Measurements from ENCODE around the gene GAB3. TPM values are rescaled to one million over a fixed set of nuclear protein-coding genes. Genes with fewer than 3 reads are reported as not detected.
"Not testable (repeated sequence)": the region's sequence is repeated elsewhere in the genome, so short reads cannot be mapped to it uniquely, and the experiment has no call there.

Gene GAB3
- total and polyA plus RNA-seq, 4 donors: 0.66 to 10.4 (median 1.6) TPM

GRCh38 chrX:154649503-154650220, 101.2 kb downstream of the GAB3 start:
- TF ChIP-seq, protein P1, sequence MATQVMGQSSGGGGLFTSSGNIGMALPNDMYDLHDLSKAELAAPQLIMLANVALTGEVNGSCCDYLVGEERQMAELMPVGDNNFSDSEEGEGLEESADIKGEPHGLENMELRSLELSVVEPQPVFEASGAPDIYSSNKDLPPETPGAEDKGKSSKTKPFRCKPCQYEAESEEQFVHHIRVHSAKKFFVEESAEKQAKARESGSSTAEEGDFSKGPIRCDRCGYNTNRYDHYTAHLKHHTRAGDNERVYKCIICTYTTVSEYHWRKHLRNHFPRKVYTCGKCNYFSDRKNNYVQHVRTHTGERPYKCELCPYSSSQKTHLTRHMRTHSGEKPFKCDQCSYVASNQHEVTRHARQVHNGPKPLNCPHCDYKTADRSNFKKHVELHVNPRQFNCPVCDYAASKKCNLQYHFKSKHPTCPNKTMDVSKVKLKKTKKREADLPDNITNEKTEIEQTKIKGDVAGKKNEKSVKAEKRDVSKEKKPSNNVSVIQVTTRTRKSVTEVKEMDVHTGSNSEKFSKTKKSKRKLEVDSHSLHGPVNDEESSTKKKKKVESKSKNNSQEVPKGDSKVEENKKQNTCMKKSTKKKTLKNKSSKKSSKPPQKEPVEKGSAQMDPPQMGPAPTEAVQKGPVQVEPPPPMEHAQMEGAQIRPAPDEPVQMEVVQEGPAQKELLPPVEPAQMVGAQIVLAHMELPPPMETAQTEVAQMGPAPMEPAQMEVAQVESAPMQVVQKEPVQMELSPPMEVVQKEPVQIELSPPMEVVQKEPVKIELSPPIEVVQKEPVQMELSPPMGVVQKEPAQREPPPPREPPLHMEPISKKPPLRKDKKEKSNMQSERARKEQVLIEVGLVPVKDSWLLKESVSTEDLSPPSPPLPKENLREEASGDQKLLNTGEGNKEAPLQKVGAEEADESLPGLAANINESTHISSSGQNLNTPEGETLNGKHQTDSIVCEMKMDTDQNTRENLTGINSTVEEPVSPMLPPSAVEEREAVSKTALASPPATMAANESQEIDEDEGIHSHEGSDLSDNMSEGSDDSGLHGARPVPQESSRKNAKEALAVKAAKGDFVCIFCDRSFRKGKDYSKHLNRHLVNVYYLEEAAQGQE (IDR thresholded peaks at IDR 0.05): no peak
- TF ChIP-seq EGR1 (IDR thresholded peaks at IDR 0.05; ENCODE audit: low read depth in 2 of 2): no peak
- TF ChIP-seq JUND (IDR thresholded peaks at IDR 0.05): no peak
- no peak for TF ChIP-seq FOXA1 (IDR thresholded peaks at IDR 0.05)
- TF ChIP-seq MAX (IDR thresholded peaks at IDR 0.05): no peak
- no peak for TF ChIP-seq HNF4G (IDR thresholded peaks at IDR 0.05)
- no peak for TF ChIP-seq GABPA (IDR thresholded peaks at IDR 0.05 in 1 of 2, conservative IDR thresholded peaks at IDR 0.05 in 1 of 2)
- TF ChIP-seq NR2F2 (IDR thresholded peaks at IDR 0.05): no peak
- no peak for TF ChIP-seq RAD21 (IDR thresholded peaks at IDR 0.05)
- no peak for TF ChIP-seq TAF1 (conservative IDR thresholded peaks at IDR 0.05)
- no peak for TF ChIP-seq RXRA (IDR thresholded peaks at IDR 0.05)
- H3K9ac ChIP-seq (ENCODE audit: low read depth in 1 of 2, low read length in 2 of 2): no peak overlapping the region
- peaks cover 0 to 3% (median 0%) of the 10 kb centered on the region in 4 donors for H3K4me1 ChIP-seq (ENCODE audit: control insufficient read depth in 4 of 4, insufficient read depth in 4 of 4, low read length in 3 of 4)
- no peak for DNase-seq (ENCODE audit: low spot score)
- no peak overlapping the region for H3K4me3 ChIP-seq (ENCODE audit: low read depth in 1 of 3, low read length in 3 of 3)
- no peaks in the 10 kb centered on the region for H3K36me3 ChIP-seq (ENCODE audit: control insufficient read depth in 4 of 4, insufficient read depth in 3 of 4, low read depth in 1 of 4, low read length in 3 of 4)
- WGBS: 67% methylated on average over 23 of the region's 23 CpGs
- H3K9me3 ChIP-seq (ENCODE audit: control insufficient read depth in 4 of 4, low read length in 3 of 4): no peaks in the 10 kb centered on the region
- H3K27ac ChIP-seq (ENCODE audit: low read depth in 1 of 2, low read length in 2 of 2): no peak overlapping the region
- no peaks in the 10 kb centered on the region for H3K27me3 ChIP-seq (ENCODE audit: control insufficient read depth in 4 of 4, insufficient read depth in 4 of 4, low read length in 3 of 4)

DNA sequence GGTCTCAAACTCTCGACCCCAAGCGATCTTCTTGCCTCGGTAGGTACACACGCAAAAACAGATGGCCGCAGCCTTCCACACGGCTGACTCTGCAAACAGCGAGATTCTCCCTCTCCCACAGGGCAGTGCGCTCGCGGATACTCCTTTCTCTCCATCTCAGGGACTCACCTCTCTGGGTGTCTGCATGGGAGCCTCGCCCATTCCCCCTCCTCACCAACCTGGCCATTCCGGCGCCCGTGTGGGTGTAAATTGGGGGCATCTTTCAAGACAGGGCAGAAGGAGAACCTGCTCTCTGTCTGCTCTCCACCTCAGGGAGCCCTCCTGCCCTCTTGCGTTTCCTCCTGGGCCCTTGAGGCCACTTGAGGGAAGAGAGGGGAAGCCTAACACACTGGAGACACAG, 101.9 kb downstream of the GAB3 start:
- no peak for DNase-seq (ENCODE audit: low spot score)
- H3K4me3 ChIP-seq (ENCODE audit: low read depth in 1 of 3, low read length in 3 of 3): no peak overlapping the region
- TF ChIP-seq RXRA (IDR thresholded peaks at IDR 0.05): no peak
- TF ChIP-seq, protein P2, sequence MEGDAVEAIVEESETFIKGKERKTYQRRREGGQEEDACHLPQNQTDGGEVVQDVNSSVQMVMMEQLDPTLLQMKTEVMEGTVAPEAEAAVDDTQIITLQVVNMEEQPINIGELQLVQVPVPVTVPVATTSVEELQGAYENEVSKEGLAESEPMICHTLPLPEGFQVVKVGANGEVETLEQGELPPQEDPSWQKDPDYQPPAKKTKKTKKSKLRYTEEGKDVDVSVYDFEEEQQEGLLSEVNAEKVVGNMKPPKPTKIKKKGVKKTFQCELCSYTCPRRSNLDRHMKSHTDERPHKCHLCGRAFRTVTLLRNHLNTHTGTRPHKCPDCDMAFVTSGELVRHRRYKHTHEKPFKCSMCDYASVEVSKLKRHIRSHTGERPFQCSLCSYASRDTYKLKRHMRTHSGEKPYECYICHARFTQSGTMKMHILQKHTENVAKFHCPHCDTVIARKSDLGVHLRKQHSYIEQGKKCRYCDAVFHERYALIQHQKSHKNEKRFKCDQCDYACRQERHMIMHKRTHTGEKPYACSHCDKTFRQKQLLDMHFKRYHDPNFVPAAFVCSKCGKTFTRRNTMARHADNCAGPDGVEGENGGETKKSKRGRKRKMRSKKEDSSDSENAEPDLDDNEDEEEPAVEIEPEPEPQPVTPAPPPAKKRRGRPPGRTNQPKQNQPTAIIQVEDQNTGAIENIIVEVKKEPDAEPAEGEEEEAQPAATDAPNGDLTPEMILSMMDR (IDR thresholded peaks at IDR 0.05; ENCODE audit: low read depth, low read length, missing input control): no peak
- TF ChIP-seq JUND (IDR thresholded peaks at IDR 0.05): no peak
- TF ChIP-seq TAF1 (conservative IDR thresholded peaks at IDR 0.05): no peak
- TF ChIP-seq NR2F2 (IDR thresholded peaks at IDR 0.05): no peak
- TF ChIP-seq YY1 (IDR thresholded peaks at IDR 0.05): no peak
- no peak for TF ChIP-seq ATF3 (IDR thresholded peaks at IDR 0.05)
- no peaks in the 10 kb centered on the region for H3K27me3 ChIP-seq (ENCODE audit: control insufficient read depth in 4 of 4, insufficient read depth in 4 of 4, low read length in 3 of 4)
- H3K9me3 ChIP-seq (ENCODE audit: control insufficient read depth in 4 of 4, low read length in 3 of 4): no peaks in the 10 kb centered on the region
- no peak overlapping the region for H3K27ac ChIP-seq (ENCODE audit: low read depth in 1 of 2, low read length in 2 of 2)
- H3K36me3 ChIP-seq (ENCODE audit: control insufficient read depth in 4 of 4, insufficient read depth in 3 of 4, low read depth in 1 of 4, low read length in 3 of 4): no peaks in the 10 kb centered on the region
- 77% methylated on average over 15 of the region's 15 CpGs for WGBS
- H3K9ac ChIP-seq (ENCODE audit: low read depth in 1 of 2, low read length in 2 of 2): no peak overlapping the region
- H3K4me1 ChIP-seq (ENCODE audit: control insufficient read depth in 4 of 4, insufficient read depth in 4 of 4, low read length in 3 of 4): peaks cover 0 to 3% (median 0%) of the 10 kb centered on the region in 4 donors

- not testable (repeated sequence) for H3K27ac ChIP-seq (ENCODE audit: low read depth in 1 of 2, low read length in 2 of 2); DNase-seq (ENCODE audit: low spot score); H3K4me1 ChIP-seq (ENCODE audit: control insufficient read depth in 4 of 4, insufficient read depth in 4 of 4, low read length in 3 of 4); H3K4me3 ChIP-seq (ENCODE audit: low read depth in 1 of 3, low read length in 3 of 3); H3K9ac ChIP-seq (ENCODE audit: low read depth in 1 of 2, low read length in 2 of 2); H3K27me3 ChIP-seq (ENCODE audit: control insufficient read depth in 4 of 4, insufficient read depth in 4 of 4, low read length in 3 of 4); H3K36me3 ChIP-seq (ENCODE audit: control insufficient read depth in 4 of 4, insufficient read depth in 3 of 4, low read depth in 1 of 4, low read length in 3 of 4); H3K9me3 ChIP-seq (ENCODE audit: control insufficient read depth in 4 of 4, low read length in 3 of 4)
- WGBS: no CpG with 5 or more reads among the region's 24 CpGs
Measured at GRCh38 chrX:154645745-154646378, 105.0 kb downstream of the GAB3 start.

- H3K9ac ChIP-seq (ENCODE audit: low read depth in 1 of 2, low read length in 2 of 2); H3K27me3 ChIP-seq (ENCODE audit: control insufficient read depth in 4 of 4, insufficient read depth in 4 of 4, low read length in 3 of 4); H3K4me1 ChIP-seq (ENCODE audit: control insufficient read depth in 4 of 4, insufficient read depth in 4 of 4, low read length in 3 of 4); DNase-seq (ENCODE audit: low spot score); H3K27ac ChIP-seq (ENCODE audit: low read depth in 1 of 2, low read length in 2 of 2); H3K9me3 ChIP-seq (ENCODE audit: control insufficient read depth in 4 of 4, low read length in 3 of 4); H3K36me3 ChIP-seq (ENCODE audit: control insufficient read depth in 4 of 4, insufficient read depth in 3 of 4, low read depth in 1 of 4, low read length in 3 of 4); H3K4me3 ChIP-seq (ENCODE audit: low read depth in 1 of 3, low read length in 3 of 3): not testable (repeated sequence)
- no CpG with 5 or more reads among the region's 31 CpGs for WGBS
Measured at GRCh38 chrX:154643708-154644107, 107.2 kb downstream of the GAB3 start.
